Left kidney (tissue), 2 donors: ENCODE data around the gene CAMKK1. TPM values are rescaled to one million over a fixed set of nuclear protein-coding genes. Genes with fewer than 3 reads are reported as not detected.
"Not testable (repeated sequence)": the region's sequence is repeated elsewhere in the genome, so short reads cannot be mapped to it uniquely, and the experiment has no call there.

ENCODE experiments used
- DNase-seq: peaks from one replicate; pipeline ENCODE4 v3.0.0-alpha.2; 2013
- polyA plus RNA-seq: library from polyadenylated mRNA; unstranded; fragments of 120-200 nt; gene quantifications from one replicate; pipeline ENCODE4 v1.2.1, GENCODE V29; 2013; ENCODE audit not compliant: insufficient read length

Gene CAMKK1
- polyA plus RNA-seq, 1 donor = 4.2 TPM

- DNase-seq = peak; percentile 94
Observed at GRCh38 chr17:3845621-3846436, 47.0 kb downstream of the CAMKK1 start, which contains the start of gene NCBP3. NCBP3 (minus strand) TSS chr17:3846246; CDS start chr17:3846223, 23 bp downstream.

- no peak for DNase-seq
Observed at GRCh38 chr17:3845291-3845620, 47.6 kb downstream of the CAMKK1 start.

GRCh38 chr17:3844556-3844955, 48.3 kb downstream of the CAMKK1 start:
- not testable (repeated sequence) for DNase-seq

GRCh38 chr17:3843935-3844516, 48.8 kb downstream of the CAMKK1 start:
- DNase-seq = no peak

- DNase-seq = no peak
Observed at GRCh38 chr17:3838206-3838605, 54.6 kb downstream of the CAMKK1 start.

GRCh38 chr17:3836551-3836950, 56.3 kb downstream of the CAMKK1 start:
- no peak for DNase-seq

- DNase-seq = no peak
Observed at GRCh38 chr17:3835410-3836229, 57.2 kb downstream of the CAMKK1 start.

GRCh38 chr17:3834811-3835210, 58.0 kb downstream of the CAMKK1 start:
- DNase-seq = no peak

- no peak for DNase-seq
Observed at GRCh38 chr17:3828852-3829232, 64.0 kb downstream of the CAMKK1 start.

- no peak for DNase-seq
Observed at GRCh38 chr17:3828151-3828851, 64.6 kb downstream of the CAMKK1 start.

- DNase-seq = peak; percentile 42
Observed at GRCh38 chr17:3827124-3827773, 65.6 kb downstream of the CAMKK1 start.

GRCh38 chr17:3826191-3826590, 66.7 kb downstream of the CAMKK1 start:
- DNase-seq = no peak

GRCh38 chr17:3821101-3821500, 71.8 kb downstream of the CAMKK1 start:
- no peak for DNase-seq

- DNase-seq = no peak
Observed at GRCh38 chr17:3818786-3819185, 74.1 kb downstream of the CAMKK1 start.

- no peak for DNase-seq
Observed at GRCh38 chr17:3817851-3818605, 74.8 kb downstream of the CAMKK1 start.

- no peak for DNase-seq
Observed at GRCh38 chr17:3815925-3816324, 76.9 kb downstream of the CAMKK1 start.

- no peak for DNase-seq
Observed at GRCh38 chr17:3815122-3815521, 77.7 kb downstream of the CAMKK1 start.

- DNase-seq = no peak
Observed at GRCh38 chr17:3814361-3814760, 78.5 kb downstream of the CAMKK1 start.

- no peak for DNase-seq
Observed at GRCh38 chr17:3813171-3813570, 79.7 kb downstream of the CAMKK1 start.

- DNase-seq = no peak
Observed at GRCh38 chr17:3812771-3813170, 80.1 kb downstream of the CAMKK1 start.

- DNase-seq = no peak
Observed at GRCh38 chr17:3812284-3812683, 80.6 kb downstream of the CAMKK1 start.
